Fibroblast of the conjunctiva (primary cell): ENCODE results near the gene TCAF1.
A peak's percentile ranks its signal among the peaks of the same experiment; 100 is the strongest.

Experiments used
- DNase-seq: peaks from one replicate; pipeline ENCODE4 v3.0.0-alpha.2; 2010; ENCODE audit warnings: low read depth

The TCAF1 gene

GRCh38 chr7:143901668-143902331, at the start of gene TCAF1:
TCAF1 (minus strand) TSS chr7:143902176; CDS start chr7:143876608, 25,568 bp downstream.
- peak; percentile 90 for DNase-seq

DNA sequence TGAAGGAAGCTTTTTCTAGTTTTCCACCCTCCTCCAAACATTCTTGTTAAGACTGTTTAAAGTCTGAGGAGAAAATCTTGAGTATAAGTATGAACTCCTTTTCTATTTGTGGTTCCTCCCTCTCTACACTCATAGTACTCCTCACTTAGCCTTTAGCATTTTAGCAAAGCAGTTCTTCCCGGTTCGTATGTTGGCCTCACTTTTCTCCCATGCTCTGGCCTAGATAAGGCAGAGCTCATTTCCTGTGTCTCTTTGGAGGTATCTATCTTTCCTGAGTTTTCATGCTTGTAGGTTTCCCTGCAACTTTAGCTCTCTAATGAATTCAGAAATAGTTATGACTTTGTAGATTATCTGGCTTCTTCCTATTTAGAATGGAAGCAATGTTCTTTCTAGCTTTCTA, 46.8 kb upstream of the TCAF1 start:
- no peak for DNase-seq

- DNase-seq = no peak
These were observed 45.1 kb upstream of the TCAF1 start for GRCh38 chr7:143947111-143947510.

DNA sequence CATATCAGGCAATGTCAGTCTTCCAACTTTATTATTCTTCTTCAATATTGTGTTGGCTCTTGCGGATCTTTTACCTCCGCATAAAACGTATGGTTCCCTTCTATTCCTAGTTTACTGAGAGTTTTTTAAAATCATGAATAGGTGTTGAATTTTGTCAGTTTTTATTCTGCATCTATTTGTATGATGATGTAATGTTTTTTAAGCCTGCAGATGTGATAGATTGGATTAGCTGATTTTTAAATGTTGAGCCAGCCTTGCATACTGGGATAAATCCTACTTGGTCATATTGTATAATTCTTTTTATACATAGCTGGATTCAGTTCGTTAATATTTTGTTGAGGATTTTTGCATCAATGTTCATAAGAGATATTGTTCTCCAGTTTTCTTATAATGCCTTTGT, 43.4 kb upstream of the TCAF1 start:
- DNase-seq = no peak

DNA sequence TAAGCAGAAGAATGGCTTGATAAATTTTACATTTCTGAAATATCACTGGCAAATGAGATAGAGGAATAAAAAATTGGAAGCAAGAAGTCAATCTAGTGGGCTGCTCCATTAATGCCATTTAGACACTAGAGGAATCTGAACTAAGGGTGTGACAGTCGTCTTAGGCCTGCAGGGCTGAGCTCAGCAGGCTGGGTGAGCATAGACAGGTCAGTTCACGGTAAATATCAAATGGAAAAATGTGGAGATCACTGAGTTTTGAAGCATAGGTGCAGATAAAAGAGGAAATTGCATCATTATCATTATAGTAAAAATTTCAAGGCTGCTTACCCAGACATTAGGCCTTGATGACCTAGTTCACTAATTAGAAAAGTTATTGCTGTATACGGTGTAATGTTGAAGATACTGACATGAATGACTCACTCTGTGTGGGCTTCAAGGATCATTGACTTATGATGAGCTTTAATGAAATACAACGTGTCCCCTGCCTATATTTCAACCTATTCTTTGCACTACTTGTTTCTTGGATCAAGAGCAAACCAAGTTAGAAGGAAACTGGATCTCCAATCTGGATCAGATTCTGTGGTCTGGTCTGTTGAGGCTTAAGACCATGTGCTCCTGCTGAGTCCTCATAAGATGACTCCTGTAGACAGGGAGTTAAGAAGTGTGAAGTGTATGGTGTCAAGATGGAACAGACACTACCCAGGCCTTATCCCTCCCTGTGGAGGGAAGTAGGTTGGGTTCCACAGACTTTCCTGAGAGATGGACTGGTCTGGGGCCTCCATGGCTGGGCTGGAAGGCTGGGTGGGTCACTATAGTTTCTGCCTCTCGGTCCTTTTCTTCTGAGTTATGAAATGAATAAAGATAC, 36.6 kb upstream of the TCAF1 start:
- no peak for DNase-seq

DNA sequence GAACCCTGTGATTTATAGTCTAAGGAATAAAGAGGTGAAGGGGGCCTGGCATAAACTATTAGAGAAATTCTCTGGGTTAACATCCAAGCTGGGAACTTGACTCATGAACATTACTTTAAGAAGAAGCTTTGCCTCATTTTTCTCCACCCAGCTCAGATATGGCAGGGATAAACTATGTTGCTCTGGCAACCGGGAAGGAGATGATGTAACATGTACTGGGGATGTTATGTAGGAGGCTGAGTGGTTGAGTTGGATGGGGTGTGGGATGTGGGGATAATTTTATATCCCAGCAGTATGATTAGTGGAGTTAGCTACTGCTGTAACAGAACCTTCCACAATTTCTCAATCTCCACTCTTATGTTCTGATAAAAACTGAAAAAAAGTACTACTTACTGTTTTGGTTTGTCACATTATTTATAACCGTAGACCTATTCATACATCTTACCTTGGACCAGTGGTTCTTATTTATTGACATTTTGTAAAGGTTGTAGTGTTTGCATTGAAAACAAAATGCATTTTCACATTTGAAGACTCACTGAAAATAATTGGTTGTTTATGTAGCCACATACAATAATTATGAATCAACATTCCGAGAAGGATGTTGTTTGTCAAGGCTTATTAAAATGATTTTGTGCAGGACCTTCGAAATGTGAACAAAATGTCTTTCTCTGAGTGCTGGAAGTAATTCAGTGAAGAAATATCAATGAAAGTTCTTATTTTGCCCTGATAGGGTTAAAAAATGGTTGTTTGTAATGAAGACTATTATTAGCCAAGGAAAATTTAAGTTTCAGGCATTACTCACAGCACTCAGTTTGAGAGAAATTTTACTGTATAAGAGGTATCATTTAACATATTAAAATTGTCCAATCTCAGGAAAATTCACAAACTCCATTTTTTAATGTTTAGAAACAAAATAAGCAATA, 34.4 kb upstream of the TCAF1 start:
- DNase-seq = peak; percentile 5

GRCh38 chr7:143934526-143935325, 32.8 kb upstream of the TCAF1 start, which contains the start of gene OR2F2:
OR2F2 (plus strand) TSS chr7:143935233; CDS start chr7:143935233, 0 bp downstream.
- no peak for DNase-seq

- no peak for DNase-seq
These were observed 29.8 kb upstream of the TCAF1 start for GRCh38 chr7:143931739-143932138.

GRCh38 chr7:143929224-143929920, 27.4 kb upstream of the TCAF1 start:
- no peak for DNase-seq

- DNase-seq = no peak
These were observed 22.9 kb upstream of the TCAF1 start for GRCh38 chr7:143924851-143925250.

- DNase-seq = no peak
These were observed 13.1 kb upstream of the TCAF1 start for GRCh38 chr7:143914938-143915652.

- no peak for DNase-seq
These were observed 12.1 kb upstream of the TCAF1 start for GRCh38 chr7:143913945-143914615.

DNA sequence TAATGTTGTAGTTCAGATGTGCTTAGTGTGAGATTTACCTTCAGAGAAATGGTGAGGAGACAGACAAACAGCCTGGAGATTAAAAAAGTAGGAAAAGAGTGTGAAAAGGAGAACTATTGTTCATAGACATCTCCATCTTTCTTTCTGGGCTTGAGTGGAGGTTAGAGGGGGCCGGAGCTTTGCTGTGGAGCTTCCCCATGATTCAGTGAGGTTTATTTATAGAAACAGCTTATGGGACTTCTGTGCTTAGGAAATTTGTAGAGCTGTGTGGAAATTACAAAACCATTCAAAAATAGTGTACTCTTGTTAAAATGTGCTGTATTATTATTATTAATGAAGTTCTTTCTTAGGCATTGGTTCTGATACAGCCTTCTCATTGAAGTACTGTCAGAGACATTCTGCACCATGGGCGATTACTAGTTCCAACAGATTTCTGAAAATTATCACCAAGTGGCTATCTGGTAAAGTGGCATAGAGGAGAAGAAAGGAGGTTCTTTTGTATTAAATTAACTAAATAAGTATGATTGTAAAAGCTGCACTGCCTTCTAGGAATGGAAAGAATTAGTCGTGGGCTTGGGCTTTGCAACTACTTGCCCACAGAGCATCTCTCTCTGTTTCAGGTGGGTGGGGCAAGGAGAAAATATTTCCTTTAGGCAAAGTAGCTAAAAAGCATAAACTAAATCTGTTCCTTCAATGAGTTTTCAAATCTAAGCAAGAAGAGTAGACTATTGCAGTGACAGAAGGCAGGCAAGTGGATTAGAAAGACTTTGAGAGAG, 8.7 kb upstream of the TCAF1 start:
- DNase-seq = no peak

- DNase-seq = no peak
These were observed 7.9 kb upstream of the TCAF1 start for GRCh38 chr7:143909863-143910262.

- DNase-seq = no peak
These were observed 6.1 kb upstream of the TCAF1 start for GRCh38 chr7:143908120-143908519.

DNA sequence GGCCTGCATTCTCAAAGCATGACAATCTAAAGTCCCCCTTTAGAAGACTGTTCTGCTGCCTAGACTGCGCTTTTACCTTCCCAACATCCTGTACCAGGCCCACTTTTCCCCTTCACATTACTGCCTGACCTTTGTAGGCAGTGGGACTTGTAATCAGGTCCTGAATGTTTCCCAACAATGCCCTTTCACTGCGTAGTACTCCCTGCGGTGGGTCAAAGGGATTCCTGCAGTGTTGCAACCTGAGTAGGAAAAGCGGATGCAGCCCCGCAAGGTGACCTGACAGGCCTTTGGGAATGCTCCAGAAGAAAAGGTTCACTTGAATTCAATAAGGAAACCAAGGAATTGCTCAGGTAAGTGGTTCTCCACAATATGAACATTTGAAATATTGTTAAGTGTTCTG, 4.9 kb upstream of the TCAF1 start:
- DNase-seq = no peak

DNA sequence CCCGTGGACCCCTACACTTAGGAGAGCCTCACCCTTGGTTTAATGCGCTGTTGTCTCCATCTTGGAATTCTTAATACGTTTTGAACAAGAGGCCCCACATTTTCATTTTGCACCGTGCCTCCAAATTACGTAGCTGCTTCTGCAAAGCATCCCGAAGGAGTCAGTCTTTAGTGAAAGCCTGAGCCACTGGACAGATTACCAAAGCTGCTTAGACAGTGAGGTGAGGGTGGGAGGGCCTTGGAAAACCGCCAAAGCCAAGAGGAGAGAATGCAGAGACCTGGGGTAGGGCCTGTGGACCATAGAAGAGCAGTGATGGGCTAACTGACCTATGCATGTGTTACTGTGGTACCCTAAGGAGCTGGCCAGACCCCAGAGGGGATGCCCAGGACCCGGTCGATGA, 4.2 kb upstream of the TCAF1 start:
- DNase-seq = no peak

- DNase-seq = no peak
These were observed 3.5 kb upstream of the TCAF1 start for GRCh38 chr7:143905509-143905908.
